Naive thymus-derived CD4-positive, alpha-beta T cell (primary cell): ENCODE data around the gene KCNK1. TPM values are rescaled to one million over a fixed set of nuclear protein-coding genes. Genes with fewer than 3 reads are reported as not detected.
"Not testable (repeated sequence)": the region's sequence is repeated elsewhere in the genome, so short reads cannot be mapped to it uniquely, and the experiment has no call there.

ENCODE experiments used
- ATAC-seq: fragments of 150-1000 bp; cut with Tn5 transposase; 2 replicates; pipeline ENCODE4 v1.10.0; 2021; ENCODE audit warnings: mild to moderate bottlenecking, moderate library complexity
- CTCF ChIA-PET: fragments of 350-600 bp; sonication (Branson Sonifier 250); formaldehyde crosslinking; loops from one replicate; lab custom pipeline; 2021; ENCODE audit warnings: antibody characterized with exemption; lab: Charles Lee
- POLR2A ChIA-PET: fragments of 350-600 bp; sonication (Branson Sonifier 250); formaldehyde crosslinking; loops from one replicate; lab custom pipeline; 2021; ENCODE audit warnings: antibody characterized with exemption, inconsistent platforms; lab: Charles Lee
- DNase-seq, 9 donors: peaks; one replicate each; pipeline versions ENCODE4 v3.0.0 to v3.0.0-alpha.2; 2020 to 2022; ENCODE audit warnings: mixed read lengths in 1 of 9
- H3K27ac ChIP-seq: one replicate; pipeline ENCODE4 v1.7.0; 2013; ENCODE audit warnings: mild to moderate bottlenecking, low read depth, low read length, moderate library complexity
- H3K27me3 ChIP-seq, 2 donors: one replicate each; pipeline ENCODE4 v1.7.0; 2013; ENCODE audit warnings: low read length in 2 of 2, mild to moderate bottlenecking in 2 of 2, moderate library complexity in 2 of 2; ENCODE audit not compliant: control insufficient read depth in 2 of 2, insufficient read depth in 2 of 2
- H3K36me3 ChIP-seq, 3 experiments: 1 replicate in 2 of 3; 2 replicates in 1 of 3; pipeline ENCODE4 v1.7.0; 2013; ENCODE audit warnings: low read length in 3 of 3, mild to moderate bottlenecking in 3 of 3, moderate library complexity in 1 of 3; ENCODE audit not compliant: insufficient read depth in 3 of 3, control insufficient read depth in 2 of 3
- H3K4me1 ChIP-seq, 2 donors: one replicate each; pipeline ENCODE4 v1.7.0; 2013; ENCODE audit warnings: low read length in 2 of 2, mild to moderate bottlenecking in 2 of 2, moderate library complexity in 1 of 2; ENCODE audit not compliant: control insufficient read depth in 2 of 2, insufficient read depth in 2 of 2
- H3K4me3 ChIP-seq: 2 replicates; pipeline ENCODE4 v1.7.0; 2013; ENCODE audit warnings: mild to moderate bottlenecking, low read length
- H3K9me3 ChIP-seq, 3 experiments: 1 replicate in 2 of 3; 2 replicates in 1 of 3; pipeline ENCODE4 v1.7.0; 2013; ENCODE audit warnings: low read length in 3 of 3; ENCODE audit not compliant: control insufficient read depth in 2 of 3
- H3K27ac Mint-ChIP-seq, 9 donors: one replicate each; pipeline ENCODE4 v1.8.0; 2020 to 2022; ENCODE audit warnings: mixed read lengths in 9 of 9, mild to moderate bottlenecking in 8 of 9, moderate library complexity in 5 of 9, inconsistent platforms in 2 of 9
- H3K27me3 Mint-ChIP-seq, 5 donors: one replicate each; pipeline ENCODE4 v1.8.0; 2021 to 2022; ENCODE audit warnings: mixed read lengths in 5 of 5, mild to moderate bottlenecking in 1 of 5
- H3K36me3 Mint-ChIP-seq, 5 donors: one replicate each; pipeline ENCODE4 v1.8.0; 2020 to 2022; ENCODE audit warnings: mixed read lengths in 5 of 5, mild to moderate bottlenecking in 3 of 5, inconsistent platforms in 1 of 5
- H3K4me1 Mint-ChIP-seq, 7 donors: one replicate each; pipeline ENCODE4 v1.8.0; 2020 to 2022; ENCODE audit warnings: mixed read lengths in 7 of 7, mild to moderate bottlenecking in 3 of 7, inconsistent platforms in 1 of 7
- H3K4me3 Mint-ChIP-seq, 10 donors: one replicate each; pipeline ENCODE4 v1.8.0; 2020 to 2022; ENCODE audit warnings: mild to moderate bottlenecking in 10 of 10, mixed read lengths in 10 of 10, moderate library complexity in 6 of 10, inconsistent platforms in 2 of 10
- H3K9me3 Mint-ChIP-seq, 11 donors: one replicate each; pipeline ENCODE4 v1.8.0; 2020 to 2022; ENCODE audit warnings: mixed read lengths in 11 of 11, mild to moderate bottlenecking in 4 of 11, inconsistent platforms in 1 of 11, moderate library complexity in 1 of 11
- intact Hi-C, 2 donors: fragments of 100-400 bp; cut with micrococcal nuclease; formaldehyde crosslinking; loops; one replicate each; pipeline ENCODE4 v1.15.1; 2023
- polyA plus RNA-seq, 2 donors: library from polyadenylated mRNA; unstranded; fragments of 300-500 nt; fragmentation: Illumina TruSeq; gene quantifications; one replicate each; pipeline ENCODE4 v1.2.3, GENCODE V29; 2021
- total RNA-seq, 6 experiments: library from RNA in 5 of 6; stranded (reverse) in 5 of 6; gene quantifications; 1 replicate in 5 of 6; 2 replicates in 1 of 6; pipeline ENCODE4 v1.2.3 and lab custom pipeline; 2021 to 2026

KCNK1 gene
- total and polyA plus RNA-seq, 7 experiments from 2014 or later, result 1.1 TPM; not detected in 6

DNA sequence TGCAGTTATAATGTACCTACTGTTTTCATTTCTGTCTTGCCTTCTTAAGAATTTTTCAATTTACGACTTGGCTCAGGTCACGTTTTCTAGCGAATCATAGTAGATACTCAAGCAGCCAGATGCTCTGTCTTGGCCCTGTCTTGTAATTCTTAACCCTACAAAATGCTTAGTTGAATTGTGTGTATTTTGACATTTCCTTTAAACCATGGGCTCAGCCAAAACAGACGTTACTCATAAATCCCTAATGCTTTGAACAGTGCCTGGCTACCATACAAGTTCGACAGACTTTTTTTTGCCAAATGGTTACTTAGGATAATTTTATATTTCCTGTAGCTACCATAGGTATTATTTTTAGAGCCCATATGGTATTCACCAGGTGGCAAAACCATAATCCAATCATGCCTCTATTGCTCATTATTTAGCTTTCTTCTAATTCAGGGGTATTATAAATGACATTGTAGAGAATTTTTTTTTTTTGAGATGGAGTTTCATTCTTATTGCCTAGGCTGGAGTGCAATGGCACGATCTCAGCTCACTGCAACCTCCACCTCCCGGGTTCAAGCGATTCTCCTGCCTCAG lies 54.3 kb downstream of the KCNK1 start:
- no peak for ATAC-seq
- Mint-ChIP-seq H3K4me3 (no peak overlapping the region), H3K9me3 (peaks cover 0 to 5% (median 0%) of the 10 kb centered on the region in 11 donors), H3K27me3 (peaks cover 3 to 29% (median 6%) of the 10 kb centered on the region in 5 donors), H3K36me3 (no peaks in the 10 kb centered on the region), H3K4me1 (no peaks in the 10 kb centered on the region), H3K27ac (no peak overlapping the region)
- H3K4me1 ChIP-seq, result no peaks in the 10 kb centered on the region
- no peak for DNase-seq
- ChIA-PET POLR2A (no interaction called here), CTCF (no interaction called here)
- no peak overlapping the region for H3K27ac ChIP-seq
- H3K27me3 ChIP-seq, result no peaks in the 10 kb centered on the region
- H3K9me3 ChIP-seq, result no peaks in the 10 kb centered on the region
- H3K36me3 ChIP-seq, result no peaks in the 10 kb centered on the region
- H3K4me3 ChIP-seq, result no peak overlapping the region
- intact Hi-C loops, result no loop called here

- Mint-ChIP-seq H3K36me3 (no peaks in the 10 kb centered on the region), H3K27ac (no peak overlapping the region), H3K4me1 (no peaks in the 10 kb centered on the region), H3K27me3 (peaks cover 3 to 35% (median 11%) of the 10 kb centered on the region in 5 donors), H3K4me3 (no peak overlapping the region), H3K9me3 (peaks cover 0 to 5% (median 0%) of the 10 kb centered on the region in 11 donors)
- POLR2A ChIA-PET, result no interaction called here
- Histone ChIP-seq H3K27ac (no peak overlapping the region), H3K4me1 (no peaks in the 10 kb centered on the region), H3K36me3 (no peaks in the 10 kb centered on the region), H3K27me3 (no peaks in the 10 kb centered on the region), H3K4me3 (no peak overlapping the region), H3K9me3 (no peaks in the 10 kb centered on the region)
- no peak for ATAC-seq
- DNase-seq, result no peak
- CTCF ChIA-PET, result no interaction called here
- intact Hi-C loops, result no loop called here
These were observed 54.9 kb downstream of the KCNK1 start for GRCh38 chr1:233668725-233669294.

DNA sequence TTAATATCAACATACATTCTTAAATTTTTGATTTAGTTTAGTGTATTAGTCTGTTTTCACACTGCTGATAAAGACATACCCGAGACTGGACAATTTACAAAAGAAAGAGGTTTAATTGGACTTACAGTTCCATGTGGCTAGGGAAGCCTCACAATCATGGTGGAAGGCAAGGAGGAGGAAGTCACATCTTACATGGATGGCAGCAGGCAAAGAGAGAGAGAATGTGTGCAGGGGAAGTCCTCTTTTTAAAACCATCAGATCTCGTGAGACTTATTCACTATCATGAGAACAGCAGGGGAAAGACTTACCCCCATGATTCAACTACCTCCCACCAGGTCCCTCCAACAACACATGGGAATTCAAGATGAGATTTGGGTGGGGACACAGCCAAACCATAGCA lies 56.5 kb downstream of the KCNK1 start:
- peaks cover 7 to 39% (median 18%) of the 10 kb centered on the region in 5 donors for H3K27me3 Mint-ChIP-seq
- H3K4me3 ChIP-seq, H3K9me3 ChIP-seq, ATAC-seq, H3K4me1 Mint-ChIP-seq, H3K9me3 Mint-ChIP-seq, H3K27me3 ChIP-seq, CTCF ChIA-PET, DNase-seq, H3K27ac ChIP-seq, H3K36me3 Mint-ChIP-seq, H3K4me3 Mint-ChIP-seq, intact Hi-C loops, H3K36me3 ChIP-seq, H3K27ac Mint-ChIP-seq, H3K4me1 ChIP-seq, POLR2A ChIA-PET: not testable (repeated sequence)

DNA sequence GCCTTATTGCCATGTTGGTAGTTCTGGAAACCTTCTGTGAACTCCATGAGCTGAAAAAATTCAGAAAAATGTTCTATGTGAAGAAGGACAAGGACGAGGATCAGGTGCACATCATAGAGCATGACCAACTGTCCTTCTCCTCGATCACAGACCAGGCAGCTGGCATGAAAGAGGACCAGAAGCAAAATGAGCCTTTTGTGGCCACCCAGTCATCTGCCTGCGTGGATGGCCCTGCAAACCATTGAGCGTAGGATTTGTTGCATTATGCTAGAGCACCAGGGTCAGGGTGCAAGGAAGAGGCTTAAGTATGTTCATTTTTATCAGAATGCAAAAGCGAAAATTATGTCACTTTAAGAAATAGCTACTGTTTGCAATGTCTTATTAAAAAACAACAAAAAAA lies 57.4 kb downstream of the KCNK1 start:
- CTCF ChIA-PET, result no interaction called here
- Histone ChIP-seq H3K27ac (no peak overlapping the region), H3K9me3 (no peaks in the 10 kb centered on the region), H3K27me3 (no peaks in the 10 kb centered on the region), H3K4me1 (no peaks in the 10 kb centered on the region), H3K4me3 (no peak overlapping the region), H3K36me3 (no peaks in the 10 kb centered on the region)
- POLR2A ChIA-PET, result no interaction called here
- Mint-ChIP-seq H3K36me3 (no peaks in the 10 kb centered on the region), H3K27ac (no peak overlapping the region), H3K9me3 (peaks cover 0 to 5% (median 0%) of the 10 kb centered on the region in 11 donors), H3K27me3 (peaks cover 7 to 43% (median 18%) of the 10 kb centered on the region in 5 donors), H3K4me1 (no peaks in the 10 kb centered on the region), H3K4me3 (no peak overlapping the region)
- no peak for DNase-seq
- intact Hi-C loops, result no loop called here
- ATAC-seq, result no peak

DNA sequence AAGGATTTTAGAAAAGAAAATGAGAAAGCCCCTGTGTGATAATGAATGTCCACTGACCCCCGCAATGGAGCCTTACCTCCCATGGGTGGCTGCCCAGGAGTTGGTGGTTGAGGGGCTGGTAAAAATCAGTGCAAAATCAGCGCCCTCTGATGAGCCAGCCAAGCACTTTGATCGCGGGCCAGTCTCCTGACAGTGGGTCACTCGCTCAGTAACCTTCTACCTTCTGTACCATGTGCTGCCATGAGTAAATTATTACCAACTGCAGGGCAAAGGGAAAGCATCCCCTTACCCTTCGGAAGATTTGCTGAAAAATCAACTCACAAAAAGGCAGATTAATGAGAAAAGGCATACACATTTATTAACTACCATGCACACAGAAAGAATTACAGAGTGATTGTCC lies 58.8 kb downstream of the KCNK1 start:
- Histone ChIP-seq H3K36me3 (no peaks in the 10 kb centered on the region), H3K9me3 (no peaks in the 10 kb centered on the region), H3K27me3 (no peaks in the 10 kb centered on the region), H3K4me3 (no peak overlapping the region), H3K4me1 (no peaks in the 10 kb centered on the region), H3K27ac (no peak overlapping the region)
- CTCF ChIA-PET, result no interaction called here
- no peak overlapping the region for H3K27ac Mint-ChIP-seq
- ATAC-seq (no peak), DNase-seq (no peak)
- H3K9me3 Mint-ChIP-seq, result peaks cover 0 to 7% (median 0%) of the 10 kb centered on the region in 11 donors
- H3K27me3 Mint-ChIP-seq, result peaks cover 7 to 46% (median 18%) of the 10 kb centered on the region in 5 donors
- H3K36me3 Mint-ChIP-seq, result no peaks in the 10 kb centered on the region
- H3K4me3 Mint-ChIP-seq, result no peak overlapping the region
- intact Hi-C loops, result no loop called here
- POLR2A ChIA-PET, result no interaction called here
- no peaks in the 10 kb centered on the region for H3K4me1 Mint-ChIP-seq

DNA sequence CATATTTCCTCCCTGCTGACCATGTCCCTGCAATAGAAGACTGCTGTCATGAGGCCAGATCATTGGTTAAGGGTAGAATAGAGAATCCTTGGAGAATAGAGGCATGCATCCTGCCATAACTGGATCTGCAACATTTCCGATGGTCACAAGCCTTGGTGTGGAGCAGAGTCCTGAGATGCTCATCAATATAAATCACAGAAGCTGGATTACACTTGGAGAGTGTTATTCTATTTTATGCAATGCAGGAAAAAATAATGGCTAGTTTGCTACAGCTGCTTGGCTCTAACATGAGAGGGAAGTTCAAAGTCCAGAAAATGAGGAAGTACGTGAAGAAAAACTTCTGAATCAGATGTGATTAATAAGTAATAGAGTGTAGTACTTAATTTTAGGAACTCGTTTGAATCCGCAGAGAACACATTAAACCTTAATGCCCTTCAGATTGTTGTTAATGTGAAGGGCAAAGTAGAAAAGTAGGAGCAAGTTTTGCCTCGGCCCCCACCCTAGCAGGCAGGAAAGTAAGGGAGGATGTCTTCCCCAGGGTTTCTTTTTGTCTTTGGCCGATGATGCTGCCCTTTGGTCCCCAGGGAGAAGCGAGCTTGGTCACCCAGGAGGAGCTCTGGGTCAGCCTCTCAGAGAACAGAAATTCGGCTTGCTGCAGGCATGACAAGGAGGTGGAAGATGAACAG lies 59.5 kb downstream of the KCNK1 start:
- no peak overlapping the region for H3K4me3 Mint-ChIP-seq
- H3K36me3 Mint-ChIP-seq, result no peaks in the 10 kb centered on the region
- no peak overlapping the region for H3K4me3 ChIP-seq
- H3K27me3 Mint-ChIP-seq, result peaks cover 7 to 51% (median 18%) of the 10 kb centered on the region in 5 donors
- H3K36me3 ChIP-seq, result no peaks in the 10 kb centered on the region
- H3K27ac ChIP-seq, result no peak overlapping the region
- ATAC-seq (no peak), DNase-seq (no peak)
- H3K4me1 ChIP-seq, result no peaks in the 10 kb centered on the region
- no peak overlapping the region for H3K27ac Mint-ChIP-seq
- intact Hi-C loops, result no loop called here
- ChIA-PET POLR2A (no interaction called here), CTCF (no interaction called here)
- H3K9me3 ChIP-seq, result no peaks in the 10 kb centered on the region
- no peaks in the 10 kb centered on the region for H3K27me3 ChIP-seq
- H3K4me1 Mint-ChIP-seq, result no peaks in the 10 kb centered on the region
- H3K9me3 Mint-ChIP-seq, result peaks cover 0 to 7% (median 0%) of the 10 kb centered on the region in 11 donors
